Upper lobe of right lung (tissue), 1 donor: ENCODE results near the gene RPTOR. TPM values are rescaled to one million over a fixed set of nuclear protein-coding genes. Genes with fewer than 3 reads are reported as not detected.

Source experiments
- ATAC-seq: fragments of 200-7000 bp; cut with Tn5 transposase; one replicate; pipeline ENCODE4 v1.9.1; 2020; ENCODE audit warnings: mild to moderate bottlenecking, moderate library complexity
- DNase-seq: peaks from one replicate; pipeline ENCODE4 v3.0.0-alpha.2; 2020
- H3K27ac ChIP-seq: fragments of 200-600 bp; one replicate; pipeline ENCODE4 v1.8.0; 2022
- H3K27me3 ChIP-seq: fragments of 200-600 bp; one replicate; pipeline ENCODE4 v1.8.0; 2022; ENCODE audit warnings: mild to moderate bottlenecking
- H3K36me3 ChIP-seq: fragments of 200-600 bp; one replicate; pipeline ENCODE4 v1.8.0; 2022
- H3K4me1 ChIP-seq: fragments of 200-600 bp; one replicate; pipeline ENCODE4 v1.8.0; 2022
- H3K4me3 ChIP-seq: fragments of 200-600 bp; one replicate; pipeline ENCODE4 v1.8.0; 2022; ENCODE audit warnings: mild to moderate bottlenecking
- H3K9me3 ChIP-seq: fragments of 200-600 bp; one replicate; pipeline ENCODE4 v1.8.0; 2022
- CTCF ChIP-seq: fragments of 200-600 bp; IDR thresholded peaks from one replicate; pipeline ENCODE4 v1.8.0; 2022; ENCODE audit warnings: antibody characterized with exemption
- intact Hi-C: fragments of 100-400 bp; cut with DNase I; formaldehyde crosslinking; loops from one replicate; pipeline ENCODE4 v1.11.0; 2022
- total RNA-seq: library from RNA; stranded (reverse); fragmentation: NEBNext Ultra II Directional; extraction: Animal tissue kit (Norgen Biotek cat#: 25700); gene quantifications from one replicate; pipeline ENCODE4 v1.2.1, GENCODE V29; 2021
- donor health status: DM: no; HTN: yes; CAD: no; lungs with severe emphysema.

RPTOR gene
- total RNA-seq, 1 donor from 2014 or later: 35.4 TPM

GRCh38 chr17:80904036-80904753, 359.6 kb downstream of the RPTOR start:
- TF ChIP-seq CTCF: no peak
- DNase-seq (no peak), ATAC-seq (no peak)
- Histone ChIP-seq H3K4me3 (no peak overlapping the region), H3K4me1 (peaks cover 4% of the 10 kb centered on the region), H3K9me3 (no peaks in the 10 kb centered on the region), H3K36me3 (peaks cover 15% of the 10 kb centered on the region), H3K27ac (no peak overlapping the region), H3K27me3 (no peaks in the 10 kb centered on the region)
- intact Hi-C loops: no loop called here

- TF ChIP-seq CTCF: no peak
- Histone ChIP-seq H3K36me3 (peaks cover 23% of the 10 kb centered on the region), H3K27me3 (no peaks in the 10 kb centered on the region), H3K27ac (no peak overlapping the region), H3K4me1 (peaks cover 4% of the 10 kb centered on the region), H3K4me3 (no peak overlapping the region), H3K9me3 (no peaks in the 10 kb centered on the region)
- DNase-seq (no peak), ATAC-seq (no peak)
- intact Hi-C loops: no loop called here
Measured at GRCh38 chr17:80905586-80906230, 361.1 kb downstream of the RPTOR start.

- H3K27ac ChIP-seq: no peak overlapping the region
- H3K36me3 ChIP-seq: peaks cover 28% of the 10 kb centered on the region
- DNase-seq: no peak
- H3K4me3 ChIP-seq: no peak overlapping the region
- no peaks in the 10 kb centered on the region for H3K9me3 ChIP-seq
- no peak for ATAC-seq
- TF ChIP-seq CTCF: no peak
- intact Hi-C loops: no loop called here
- H3K4me1 ChIP-seq: no peaks in the 10 kb centered on the region
- H3K27me3 ChIP-seq: no peaks in the 10 kb centered on the region
Measured at GRCh38 chr17:80906364-80907259, 362.0 kb downstream of the RPTOR start.

- Histone ChIP-seq H3K4me3 (no peak overlapping the region), H3K27me3 (no peaks in the 10 kb centered on the region), H3K4me1 (no peaks in the 10 kb centered on the region), H3K27ac (no peak overlapping the region), H3K36me3 (peaks cover 31% of the 10 kb centered on the region), H3K9me3 (no peaks in the 10 kb centered on the region)
- no peak for ATAC-seq
- TF ChIP-seq CTCF: no peak
- intact Hi-C loops: no loop called here
- DNase-seq: no peak
Measured at GRCh38 chr17:80907281-80907680, 362.6 kb downstream of the RPTOR start.

- Histone ChIP-seq H3K36me3 (peaks cover 35% of the 10 kb centered on the region), H3K4me3 (no peak overlapping the region), H3K4me1 (no peaks in the 10 kb centered on the region), H3K27ac (no peak overlapping the region), H3K27me3 (no peaks in the 10 kb centered on the region), H3K9me3 (no peaks in the 10 kb centered on the region)
- no peak for DNase-seq
- no peak for ATAC-seq
- intact Hi-C loops: no loop called here
- no peak for TF ChIP-seq CTCF
Measured at GRCh38 chr17:80908211-80908610, 363.6 kb downstream of the RPTOR start.
